Measurements from ENCODE around the gene WDR86. TPM values are rescaled to one million over a fixed set of nuclear protein-coding genes. Genes with fewer than 3 reads are reported as not detected.

WDR86 gene
- polyA plus RNA-seq, 4 donors, result 17.1 to 48.1 (median 26.0) TPM

DNA sequence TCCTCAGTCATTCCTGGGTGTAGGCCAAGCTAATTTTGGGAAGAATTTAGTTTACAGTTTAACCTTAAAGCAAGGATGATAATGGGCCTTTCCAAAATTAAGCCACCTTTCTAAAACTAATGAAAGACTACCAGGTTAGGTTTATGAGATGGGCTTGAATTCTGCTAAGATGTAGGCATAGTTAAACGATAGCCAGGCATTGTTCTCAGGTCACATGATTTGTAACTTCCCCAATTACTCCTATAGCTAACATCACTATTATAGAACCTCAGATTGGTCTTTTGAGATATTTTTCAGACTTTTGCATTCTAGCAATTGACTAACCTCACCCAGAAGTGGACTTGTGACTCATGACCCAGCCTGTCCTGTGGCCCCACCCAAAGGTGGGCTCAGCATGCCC lies 75.2 kb downstream of the WDR86 start:
- no peak for DNase-seq (ENCODE audit: low read depth in 4 of 4, low spot score in 3 of 4)

Other genes starting within 250 kb of the WDR86 start
- under 1 TPM in 2 of 4 donors, not detected in 2; 0.27 to 0.34 TPM for gene GBX1, start 242.3 kb downstream of the WDR86 start, polyA plus RNA-seq (ENCODE audit: insufficient read length in 4 of 4)
- gene ASB10, start 222.8 kb downstream of the WDR86 start, polyA plus RNA-seq (ENCODE audit: insufficient read length in 4 of 4), result not detected
- gene H2BK1, start 199.6 kb downstream of the WDR86 start, polyA plus RNA-seq (ENCODE audit: insufficient read length in 4 of 4), result not detected
- gene ABCF2, start 182.8 kb downstream of the WDR86 start, polyA plus RNA-seq (ENCODE audit: insufficient read length in 4 of 4), result 10 to 100 TPM; 21.5 to 28.2 (median 25.5) TPM
- gene CHPF2, start 177.6 kb downstream of the WDR86 start, polyA plus RNA-seq (ENCODE audit: insufficient read length in 4 of 4), result 10 to 100 TPM; 23.3 to 27.1 (median 25.6) TPM
- gene SMARCD3, start 161.3 kb downstream of the WDR86 start, polyA plus RNA-seq (ENCODE audit: insufficient read length in 4 of 4), result 10 to 100 TPM; 64.8 to 92.8 (median 84.6) TPM
- gene NUB1, start 68.2 kb downstream of the WDR86 start, polyA plus RNA-seq (ENCODE audit: insufficient read length in 4 of 4), result 10 to 100 TPM; 76.2 to 95.4 (median 85.2) TPM
- 1 to 10 TPM in 3 of 4 donors, under 1 TPM in 1; 0.31 to 4.0 (median 2.6) TPM for gene CRYGN, start 30.1 kb upstream of the WDR86 start, polyA plus RNA-seq (ENCODE audit: insufficient read length in 4 of 4)
- 100 to 1,000 TPM; 124 to 168 (median 145) TPM for gene RHEB, start 109.9 kb upstream of the WDR86 start, polyA plus RNA-seq (ENCODE audit: insufficient read length in 4 of 4)

All from left renal pelvis (tissue), 4 donors.